Lower leg skin (tissue), 3 donors: ENCODE measurements around the gene CNTN3.

Source experiments
- CTCF ChIP-seq, 3 donors: fragments of 450-650 bp; IDR thresholded peaks; one replicate each; pipeline ENCODE4 v1.5.1; 2016; ENCODE audit warnings: antibody characterized with exemption in 3 of 3, mild to moderate bottlenecking in 3 of 3, moderate library complexity in 2 of 3
- POLR2A ChIP-seq, 2 donors: fragments of 450-650 bp; IDR thresholded peaks; one replicate each; pipeline ENCODE4 v1.6.1; 2016 to 2017; ENCODE audit warnings: antibody characterized with exemption in 2 of 2, mild to moderate bottlenecking in 1 of 2, moderate library complexity in 1 of 2

- no peak for TF ChIP-seq CTCF (IDR thresholded peaks at IDR 0.05)
- TF ChIP-seq POLR2A (IDR thresholded peaks at IDR 0.05) = no peak
Measured at GRCh38 chr3:74642876-74643275, 28.4 kb upstream of the CNTN3 start.
